ENCODE measurements around the gene SPTB. TPM values are rescaled to one million over a fixed set of nuclear protein-coding genes. Genes with fewer than 3 reads are reported as not detected.

Gene SPTB
- total RNA-seq, 4 donors from 2014 or later = 123 to 554 (median 266) TPM

DNA sequence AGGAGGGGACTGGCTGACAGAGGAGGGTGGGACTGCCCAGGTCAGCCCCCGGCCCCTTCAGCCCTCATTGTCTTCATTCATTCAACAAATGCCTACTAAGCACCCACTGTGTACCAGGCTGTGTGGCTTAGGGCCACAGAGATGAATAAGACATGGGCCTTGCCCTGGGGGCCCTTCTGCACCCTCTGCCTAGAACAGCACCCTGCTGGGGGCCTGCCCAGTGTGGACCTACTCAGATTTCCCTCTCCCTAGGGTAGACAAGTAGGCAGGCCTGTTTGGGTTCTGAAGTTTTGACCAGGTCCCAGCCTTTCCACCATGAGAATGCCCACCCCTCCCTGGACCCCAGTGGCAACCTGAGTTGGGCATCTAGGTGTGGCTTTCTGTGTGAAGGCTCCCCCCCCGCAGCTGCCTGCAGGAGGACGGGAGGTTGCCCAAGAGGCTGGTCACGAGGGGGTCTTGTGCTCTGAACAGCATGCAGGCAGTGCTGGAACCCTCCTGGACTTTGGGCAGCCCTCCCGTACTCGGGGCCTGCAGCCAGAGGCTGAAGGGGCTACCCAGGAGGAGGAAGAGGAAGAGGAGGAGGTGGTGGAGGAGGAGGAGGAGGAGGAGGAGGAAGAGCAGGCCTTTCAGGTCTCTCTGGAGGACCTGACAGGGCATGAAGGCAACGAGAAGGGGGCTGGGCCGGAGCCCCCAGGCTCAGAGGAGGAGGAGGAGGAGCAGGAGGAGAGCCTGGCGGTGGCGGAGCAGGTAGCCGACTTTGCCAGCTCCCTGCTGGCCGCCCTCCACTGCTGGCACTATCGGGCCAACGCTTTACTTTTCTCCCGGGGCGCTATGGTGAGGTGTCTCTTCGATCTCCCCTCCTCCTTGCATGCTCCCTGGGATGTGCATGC, 142.1 kb downstream of the SPTB start:
- Histone ChIP-seq H3K36me3 (no peaks in the 10 kb centered on the region), H3K4me1 (peaks cover 0 to 4% of the 10 kb centered on the region in 2 donors), H3K4me3 (no peak overlapping the region), H3K27ac (no peak overlapping the region), H3K9me3 (no peaks in the 10 kb centered on the region), H3K27me3 (no peaks in the 10 kb centered on the region)
- intact Hi-C loops (cut with DNase I; ENCODE audit: low total_unique reads) = no loop called here
- ATAC-seq (no peak), DNase-seq (no peak)
- in situ Hi-C loops (cut with MboI; ENCODE audit: low sequenced_read_pairs in 4 of 4) = no loop called here
- TF ChIP-seq, protein P1, sequence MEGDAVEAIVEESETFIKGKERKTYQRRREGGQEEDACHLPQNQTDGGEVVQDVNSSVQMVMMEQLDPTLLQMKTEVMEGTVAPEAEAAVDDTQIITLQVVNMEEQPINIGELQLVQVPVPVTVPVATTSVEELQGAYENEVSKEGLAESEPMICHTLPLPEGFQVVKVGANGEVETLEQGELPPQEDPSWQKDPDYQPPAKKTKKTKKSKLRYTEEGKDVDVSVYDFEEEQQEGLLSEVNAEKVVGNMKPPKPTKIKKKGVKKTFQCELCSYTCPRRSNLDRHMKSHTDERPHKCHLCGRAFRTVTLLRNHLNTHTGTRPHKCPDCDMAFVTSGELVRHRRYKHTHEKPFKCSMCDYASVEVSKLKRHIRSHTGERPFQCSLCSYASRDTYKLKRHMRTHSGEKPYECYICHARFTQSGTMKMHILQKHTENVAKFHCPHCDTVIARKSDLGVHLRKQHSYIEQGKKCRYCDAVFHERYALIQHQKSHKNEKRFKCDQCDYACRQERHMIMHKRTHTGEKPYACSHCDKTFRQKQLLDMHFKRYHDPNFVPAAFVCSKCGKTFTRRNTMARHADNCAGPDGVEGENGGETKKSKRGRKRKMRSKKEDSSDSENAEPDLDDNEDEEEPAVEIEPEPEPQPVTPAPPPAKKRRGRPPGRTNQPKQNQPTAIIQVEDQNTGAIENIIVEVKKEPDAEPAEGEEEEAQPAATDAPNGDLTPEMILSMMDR (IDR thresholded peaks at IDR 0.05 in 4 of 5, conservative IDR thresholded peaks at IDR 0.05 in 1 of 5) = no peak
- no peak for TF ChIP-seq POLR2A (IDR thresholded peaks at IDR 0.05)

DNA sequence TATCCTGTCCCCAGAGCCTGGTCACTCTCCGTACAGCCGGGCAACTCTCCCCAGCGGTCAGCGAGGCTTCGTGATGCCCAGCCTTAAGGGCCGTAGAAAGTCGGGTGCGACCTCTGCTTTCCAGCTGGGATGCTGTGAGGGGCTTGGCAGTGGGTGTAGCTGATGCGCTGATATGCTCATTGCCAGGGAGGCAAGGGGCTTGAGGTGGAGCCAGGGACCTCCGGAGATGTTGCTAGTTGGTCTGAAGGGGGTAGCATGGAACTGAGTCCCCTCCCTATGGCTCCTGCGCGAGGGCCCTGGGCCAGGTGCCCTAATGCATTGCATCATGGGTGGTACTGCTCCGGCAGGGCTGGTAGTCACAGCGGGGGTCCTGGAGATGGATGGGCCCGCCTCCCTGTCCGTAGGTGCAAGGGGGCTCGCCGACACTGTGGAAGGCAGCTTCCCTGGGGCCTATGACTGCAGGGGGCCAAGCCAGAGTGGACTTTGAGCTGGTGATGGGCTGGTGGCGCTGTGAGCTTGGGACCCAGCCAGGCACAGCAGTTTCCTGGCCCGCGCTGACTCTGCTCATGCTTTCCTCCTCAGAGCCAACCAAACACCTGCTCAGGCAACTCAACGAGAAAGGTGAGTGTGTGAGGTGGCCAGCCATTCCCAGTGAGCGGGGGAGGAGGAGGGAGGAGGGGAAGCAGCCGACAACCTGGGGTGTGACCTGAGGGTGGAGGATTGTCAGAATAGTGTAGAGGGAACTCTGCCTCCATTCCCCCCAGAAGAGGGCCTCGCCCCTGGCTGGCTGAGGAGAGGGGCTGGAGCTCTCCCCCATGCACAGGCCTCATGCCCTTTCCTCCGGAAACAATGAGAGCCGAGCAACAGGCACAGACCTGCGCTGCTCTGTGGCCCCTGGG, 143.2 kb downstream of the SPTB start:
- DNase-seq (no peak), ATAC-seq (peak; percentile 20 to 37)
- Histone ChIP-seq H3K4me3 (no peak overlapping the region), H3K27ac (no peak overlapping the region), H3K27me3 (no peaks in the 10 kb centered on the region), H3K36me3 (no peaks in the 10 kb centered on the region), H3K4me1 (peaks cover 0 to 4% of the 10 kb centered on the region in 2 donors), H3K9me3 (no peaks in the 10 kb centered on the region)
- in situ Hi-C loops (cut with MboI; ENCODE audit: low sequenced_read_pairs in 4 of 4) (no loop called here), intact Hi-C loops (cut with DNase I; ENCODE audit: low total_unique reads) (no loop called here)
- TF ChIP-seq, protein P1 (IDR thresholded peaks at IDR 0.05 in 4 of 5, conservative IDR thresholded peaks at IDR 0.05 in 1 of 5) = no peak
- TF ChIP-seq POLR2A (IDR thresholded peaks at IDR 0.05) = no peak

DNA sequence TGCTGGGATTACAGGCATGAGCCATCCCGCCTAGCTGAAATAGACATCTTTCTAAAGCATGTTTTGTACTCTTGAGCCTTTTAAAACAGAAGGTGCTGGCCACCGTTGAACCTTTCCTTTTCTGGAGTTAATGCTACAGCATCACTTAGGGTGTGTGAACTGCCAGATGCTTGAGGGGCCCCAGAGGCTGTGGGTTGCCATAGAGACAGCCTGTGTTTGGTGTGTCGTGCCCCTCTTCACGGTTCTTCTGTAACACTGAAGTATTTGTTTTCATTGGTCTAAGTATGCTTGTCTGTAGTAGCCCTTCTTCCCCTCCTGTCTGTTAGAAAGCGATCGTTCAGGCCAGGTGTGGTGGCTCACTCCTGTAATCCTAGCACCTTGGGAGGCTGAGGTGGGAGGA, 144.7 kb downstream of the SPTB start:
- H3K27ac ChIP-seq = peak overlapping the region in 1 of 4 donors; percentile 23
- in situ Hi-C loops (cut with MboI; ENCODE audit: low sequenced_read_pairs in 4 of 4) = no loop called here

DNA sequence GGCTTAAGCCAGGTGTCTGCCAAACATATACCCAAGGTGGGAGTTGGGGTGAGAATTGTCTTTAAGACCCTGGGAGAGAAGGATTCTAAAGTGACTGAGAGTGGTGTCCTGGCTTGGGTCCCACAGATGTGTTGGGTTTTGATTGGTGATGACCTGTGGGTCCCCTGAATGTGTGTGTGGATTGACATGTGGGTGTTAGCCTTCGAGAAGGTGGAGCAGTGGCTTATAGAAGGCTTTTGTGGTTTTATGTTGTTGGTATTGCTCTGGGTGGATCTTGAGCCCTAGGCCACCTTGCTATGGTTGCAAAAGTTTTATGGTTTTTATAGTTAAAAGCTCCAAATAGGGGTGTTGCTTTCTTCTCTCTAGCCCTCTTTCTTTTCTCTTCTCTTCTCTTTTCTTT, 145.8 kb downstream of the SPTB start:
- in situ Hi-C loops (cut with MboI; ENCODE audit: low sequenced_read_pairs in 4 of 4) (no loop called here), intact Hi-C loops (cut with DNase I; ENCODE audit: low total_unique reads) (no loop called here)
- no peaks in the 10 kb centered on the region for H3K9me3 ChIP-seq
- DNase-seq (no peak), ATAC-seq (no peak)
- no peaks in the 10 kb centered on the region for H3K27me3 ChIP-seq
- no peaks in the 10 kb centered on the region for H3K36me3 ChIP-seq
- H3K4me1 ChIP-seq = peaks cover 0 to 4% of the 10 kb centered on the region in 2 donors
- no peak overlapping the region for H3K4me3 ChIP-seq
- TF ChIP-seq, protein P1 (IDR thresholded peaks at IDR 0.05 in 4 of 5, conservative IDR thresholded peaks at IDR 0.05 in 1 of 5) = no peak
- TF ChIP-seq POLR2A (IDR thresholded peaks at IDR 0.05) = no peak
- no peak overlapping the region for H3K27ac ChIP-seq

More for the DNA sequence above, 144.7 kb downstream of the SPTB start:
- Histone ChIP-seq H3K9me3 (no peaks in the 10 kb centered on the region), H3K36me3 (no peaks in the 10 kb centered on the region), H3K4me1 (peaks cover 0 to 4% of the 10 kb centered on the region in 2 donors), H3K4me3 (no peak overlapping the region), H3K27me3 (no peaks in the 10 kb centered on the region)
- ATAC-seq (no peak), DNase-seq (no peak)
- TF ChIP-seq, protein P1 (IDR thresholded peaks at IDR 0.05 in 4 of 5, conservative IDR thresholded peaks at IDR 0.05 in 1 of 5) = no peak
- intact Hi-C loops (cut with DNase I; ENCODE audit: low total_unique reads) = no loop called here
